Fibroblast of pulmonary artery (primary cell): ENCODE results near the gene MAS1L.
"Not testable (repeated sequence)": the region's sequence is repeated elsewhere in the genome, so short reads cannot be mapped to it uniquely, and the experiment has no call there.

Experiments
- DNase-seq: peaks from one replicate; pipeline ENCODE4 v3.0.0-alpha.2; 2010; ENCODE audit warnings: low read depth
- H3K4me3 ChIP-seq: replicated peaks from 2 replicates; pipeline ENCODE4 v1.5.1; 2011; ENCODE audit warnings: low read depth, mild to moderate bottlenecking, control low read depth, low read length, moderate library complexity
- CTCF ChIP-seq: IDR thresholded peaks from 2 replicates; pipeline ENCODE4 v1.5.1; 2011; ENCODE audit warnings: mild to moderate bottlenecking, control low read depth, low read length, inconsistent platforms; ENCODE audit errors: missing control alignments

MAS1L gene

GRCh38 chr6:29462022-29462421 lies 25.7 kb downstream of the MAS1L start:
- no peak for TF ChIP-seq CTCF
- H3K4me3 ChIP-seq = no peak overlapping the region
- no peak for DNase-seq

GRCh38 chr6:29461021-29461814 lies 26.5 kb downstream of the MAS1L start:
- no peak for TF ChIP-seq CTCF
- no peak overlapping the region for H3K4me3 ChIP-seq
- no peak for DNase-seq

GRCh38 chr6:29456971-29457370 lies 30.8 kb downstream of the MAS1L start, which contains the start of the genes OR11A1 and OR2H1:
OR11A1 (minus strand) TSS chr6:29457071; CDS start chr6:29427641, 29,430 bp downstream.
OR2H1 (plus strand) TSS chr6:29457155; CDS start chr6:29461770, 4,615 bp downstream.
- H3K4me3 ChIP-seq = no peak within 1 kb of the TSS
- DNase-seq = no peak
- no peak for TF ChIP-seq CTCF

GRCh38 chr6:29451471-29452193 lies 36.1 kb downstream of the MAS1L start:
- no peak overlapping the region for H3K4me3 ChIP-seq
- DNase-seq = no peak
- TF ChIP-seq CTCF = no peak

- no peak for DNase-seq
- no peak for TF ChIP-seq CTCF
- H3K4me3 ChIP-seq = no peak overlapping the region
Measured at GRCh38 chr6:29447670-29448069, 40.1 kb downstream of the MAS1L start.

- H3K4me3 ChIP-seq, DNase-seq: not testable (repeated sequence)
Measured at GRCh38 chr6:29444031-29444430, 43.7 kb downstream of the MAS1L start.

- TF ChIP-seq CTCF = no peak
- no peak for DNase-seq
- H3K4me3 ChIP-seq = no peak overlapping the region
Measured at GRCh38 chr6:29442719-29443118, 45.0 kb downstream of the MAS1L start.
